Stimulated activated CD4-positive, alpha-beta T cell treated with anti-CD3 and anti-CD28 coated beads, Interleukin-12 subunit alpha, Interleukin-12 subunit beta, amount 100 ng/mL, for 4 hours (primary cell): ENCODE results near the gene CELSR2.
"Not testable (repeated sequence)": the region's sequence is repeated elsewhere in the genome, so short reads cannot be mapped to it uniquely, and the experiment has no call there.

Source experiments
- DNase-seq: peaks from one replicate; pipeline ENCODE4 v3.0.0-alpha.2; 2020

CELSR2 gene, protein sequence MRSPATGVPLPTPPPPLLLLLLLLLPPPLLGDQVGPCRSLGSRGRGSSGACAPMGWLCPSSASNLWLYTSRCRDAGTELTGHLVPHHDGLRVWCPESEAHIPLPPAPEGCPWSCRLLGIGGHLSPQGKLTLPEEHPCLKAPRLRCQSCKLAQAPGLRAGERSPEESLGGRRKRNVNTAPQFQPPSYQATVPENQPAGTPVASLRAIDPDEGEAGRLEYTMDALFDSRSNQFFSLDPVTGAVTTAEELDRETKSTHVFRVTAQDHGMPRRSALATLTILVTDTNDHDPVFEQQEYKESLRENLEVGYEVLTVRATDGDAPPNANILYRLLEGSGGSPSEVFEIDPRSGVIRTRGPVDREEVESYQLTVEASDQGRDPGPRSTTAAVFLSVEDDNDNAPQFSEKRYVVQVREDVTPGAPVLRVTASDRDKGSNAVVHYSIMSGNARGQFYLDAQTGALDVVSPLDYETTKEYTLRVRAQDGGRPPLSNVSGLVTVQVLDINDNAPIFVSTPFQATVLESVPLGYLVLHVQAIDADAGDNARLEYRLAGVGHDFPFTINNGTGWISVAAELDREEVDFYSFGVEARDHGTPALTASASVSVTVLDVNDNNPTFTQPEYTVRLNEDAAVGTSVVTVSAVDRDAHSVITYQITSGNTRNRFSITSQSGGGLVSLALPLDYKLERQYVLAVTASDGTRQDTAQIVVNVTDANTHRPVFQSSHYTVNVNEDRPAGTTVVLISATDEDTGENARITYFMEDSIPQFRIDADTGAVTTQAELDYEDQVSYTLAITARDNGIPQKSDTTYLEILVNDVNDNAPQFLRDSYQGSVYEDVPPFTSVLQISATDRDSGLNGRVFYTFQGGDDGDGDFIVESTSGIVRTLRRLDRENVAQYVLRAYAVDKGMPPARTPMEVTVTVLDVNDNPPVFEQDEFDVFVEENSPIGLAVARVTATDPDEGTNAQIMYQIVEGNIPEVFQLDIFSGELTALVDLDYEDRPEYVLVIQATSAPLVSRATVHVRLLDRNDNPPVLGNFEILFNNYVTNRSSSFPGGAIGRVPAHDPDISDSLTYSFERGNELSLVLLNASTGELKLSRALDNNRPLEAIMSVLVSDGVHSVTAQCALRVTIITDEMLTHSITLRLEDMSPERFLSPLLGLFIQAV (N-terminal part only)

DNA sequence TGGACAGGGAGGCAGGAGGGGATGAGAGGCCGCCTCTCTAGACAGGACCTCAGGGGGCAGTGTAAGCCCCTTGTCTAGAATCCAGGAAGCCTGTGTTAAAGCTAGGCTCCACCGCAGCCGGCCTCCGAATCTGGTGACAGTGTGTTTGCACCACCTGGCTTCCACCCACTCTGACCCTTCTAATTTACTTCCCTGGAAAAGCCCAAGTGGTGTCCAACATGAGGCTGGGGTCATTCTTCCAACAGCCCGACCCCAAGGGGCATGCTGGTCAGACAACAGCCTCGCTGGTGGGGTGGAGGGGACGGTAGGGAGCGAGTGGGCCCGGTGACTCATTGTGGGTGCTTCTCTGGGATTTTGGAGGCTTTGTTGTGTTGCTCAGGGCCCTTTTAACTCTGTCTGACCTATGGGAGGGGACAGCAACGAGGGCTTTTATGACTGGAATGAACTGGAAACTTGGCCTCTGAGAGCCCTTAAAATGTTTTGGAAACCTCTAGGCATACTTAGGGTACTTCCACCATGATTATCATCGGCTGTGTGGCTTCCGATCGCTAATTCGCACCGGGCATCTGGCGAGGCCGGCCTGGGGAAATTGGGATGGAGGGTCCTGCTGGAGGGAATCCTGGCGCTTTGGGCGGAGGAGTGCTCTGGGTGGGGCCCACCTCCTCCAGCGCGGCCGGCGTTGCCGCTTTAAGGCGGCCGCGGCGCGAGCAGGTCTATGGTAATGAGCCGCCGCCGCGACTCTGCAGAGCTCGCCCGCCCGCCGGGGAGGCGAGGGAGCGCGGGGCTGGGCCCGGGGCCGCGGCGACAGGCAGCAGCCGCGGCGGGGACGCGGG, at the start of gene CELSR2:
CELSR2 (plus strand) TSS at position 743 of the 833 bp plus-strand sequence. CDS start 541 bp downstream, outside the sequence.
- DNase-seq: peak; percentile 51

DNA sequence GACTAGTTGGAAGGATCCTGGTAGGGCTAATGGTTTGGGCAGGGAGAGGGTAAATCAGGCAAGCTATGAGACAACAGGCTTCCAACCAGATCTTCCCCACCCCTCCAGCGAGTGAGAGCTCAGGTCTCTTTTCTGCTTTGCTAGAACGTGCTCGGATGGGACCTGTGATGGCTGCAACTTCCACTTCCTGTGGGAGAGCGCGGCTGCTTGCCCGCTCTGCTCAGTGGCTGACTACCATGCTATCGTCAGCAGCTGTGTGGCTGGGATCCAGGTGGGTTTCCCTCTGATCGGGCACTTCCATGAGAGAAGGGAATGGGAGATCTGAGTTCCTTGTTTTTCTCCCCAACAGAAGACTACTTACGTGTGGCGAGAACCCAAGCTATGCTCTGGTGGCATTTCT, 49.6 kb upstream of the CELSR2 start:
- no peak for DNase-seq

DNA sequence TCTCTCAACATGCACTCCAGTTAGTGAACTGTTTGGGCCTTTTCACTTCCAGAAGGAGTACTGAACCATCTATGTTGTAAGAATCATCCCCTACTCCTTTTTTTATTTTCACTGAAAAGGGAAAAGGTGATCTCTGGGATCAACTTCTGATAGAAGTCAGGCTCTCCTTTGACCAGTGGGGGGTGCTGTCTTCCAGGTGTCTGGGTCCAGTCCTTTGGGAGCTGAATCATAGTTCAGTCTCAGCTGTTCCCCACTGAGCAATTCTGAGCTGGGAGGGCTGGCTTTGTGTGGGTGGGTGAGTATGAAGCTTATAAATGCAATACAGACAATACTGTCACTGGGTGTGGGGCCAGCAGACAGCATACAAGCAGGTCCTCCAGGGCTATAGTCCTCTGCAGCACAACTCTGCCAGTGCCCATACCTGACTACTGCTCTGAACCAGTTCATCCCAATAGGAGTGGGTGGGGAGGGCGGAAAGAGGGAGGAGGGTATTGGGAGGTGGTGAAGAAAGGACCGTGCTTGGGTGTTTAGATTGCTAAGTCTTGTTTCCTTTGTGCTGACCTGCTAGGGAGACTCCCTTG, 48.1 kb upstream of the CELSR2 start:
- peak; percentile 57 for DNase-seq

DNA sequence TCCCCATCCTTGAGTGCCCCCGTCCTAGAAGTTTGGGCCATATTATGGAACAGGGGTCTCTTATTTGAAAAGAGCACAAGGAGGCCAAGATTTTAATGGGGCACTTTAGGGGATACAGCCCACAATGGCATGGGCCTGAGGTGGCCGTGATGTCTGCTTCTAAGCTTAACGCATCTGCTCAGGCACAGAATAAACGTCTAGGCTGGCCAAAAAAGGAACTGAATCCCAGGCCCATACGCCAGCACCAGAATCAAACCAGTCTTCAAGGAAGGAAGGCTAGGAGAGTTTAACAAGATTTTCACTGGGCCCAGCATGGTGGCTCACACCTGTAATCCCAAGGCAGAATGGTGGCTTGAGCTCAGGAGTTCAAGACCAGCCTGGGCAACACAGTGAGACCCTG, 44.9 kb upstream of the CELSR2 start:
- DNase-seq: no peak

DNA sequence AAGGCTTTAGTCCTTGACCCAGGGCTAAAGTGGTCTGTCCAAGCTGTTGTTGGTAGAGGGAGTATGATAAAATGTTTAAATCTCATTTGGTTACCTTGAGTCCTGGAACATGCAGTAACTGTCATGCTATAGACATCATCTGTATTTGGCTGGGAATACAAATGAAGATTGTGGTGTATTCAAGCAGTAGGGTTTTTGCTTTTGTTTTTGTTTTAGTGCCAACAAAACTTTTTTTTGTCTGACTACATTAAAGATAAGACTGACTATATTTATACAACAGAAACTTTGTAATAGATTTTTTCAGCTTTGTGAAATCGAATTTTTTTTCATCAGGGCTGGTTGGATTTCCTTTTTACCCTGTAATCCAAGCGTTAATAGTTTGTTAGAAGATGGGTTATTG, 43.0 kb upstream of the CELSR2 start:
- no peak for DNase-seq

DNA sequence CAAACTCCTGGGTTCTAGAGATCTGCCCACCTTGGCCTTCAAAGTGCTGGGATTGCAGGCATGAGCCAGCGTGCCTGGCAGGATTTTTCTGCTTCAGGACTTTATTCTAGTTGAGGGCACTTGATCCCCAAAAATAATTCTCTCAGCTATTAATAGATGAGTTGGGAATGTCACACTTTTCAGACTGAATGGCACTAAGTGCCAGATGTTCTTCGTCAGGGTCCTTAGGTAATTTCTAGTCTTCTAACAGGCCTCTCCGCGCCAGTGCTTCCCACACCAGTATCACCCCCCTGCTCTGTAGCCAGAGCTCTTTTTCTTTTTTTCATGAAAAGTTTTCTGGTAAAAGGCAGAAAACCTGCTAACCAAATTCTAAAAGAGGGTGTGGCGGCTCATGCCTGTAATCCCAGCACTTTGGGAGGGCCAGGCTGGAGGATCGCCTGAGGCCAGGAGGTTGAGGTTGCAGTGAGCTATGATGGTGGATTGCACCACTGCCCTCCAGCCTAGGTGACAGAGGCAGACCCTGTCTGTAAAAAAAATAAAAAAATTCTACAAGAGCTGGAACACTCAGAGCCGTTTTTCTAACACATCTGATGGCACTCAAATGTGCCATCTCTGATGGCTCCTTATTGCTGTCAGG, 41.8 kb upstream of the CELSR2 start:
- DNase-seq: no peak

DNA sequence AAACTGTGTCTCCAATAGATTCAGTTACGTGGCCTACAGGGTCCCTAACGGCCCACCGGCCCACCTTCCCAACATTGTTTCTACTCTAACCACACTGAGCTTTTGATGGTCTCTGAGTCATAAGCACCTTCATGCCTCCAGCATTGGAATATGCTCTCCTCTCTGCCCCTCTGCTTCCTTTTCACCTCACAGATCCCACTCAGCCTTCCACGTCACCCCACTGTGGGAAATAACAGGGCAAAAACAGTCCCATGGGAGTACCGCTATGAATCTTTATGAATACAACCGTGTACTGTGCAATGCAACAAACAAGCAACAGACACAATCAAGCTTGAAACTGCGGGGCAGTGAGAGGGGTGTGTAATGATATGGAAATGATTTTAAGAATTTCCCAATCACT, 40.9 kb upstream of the CELSR2 start:
- no peak for DNase-seq

DNA sequence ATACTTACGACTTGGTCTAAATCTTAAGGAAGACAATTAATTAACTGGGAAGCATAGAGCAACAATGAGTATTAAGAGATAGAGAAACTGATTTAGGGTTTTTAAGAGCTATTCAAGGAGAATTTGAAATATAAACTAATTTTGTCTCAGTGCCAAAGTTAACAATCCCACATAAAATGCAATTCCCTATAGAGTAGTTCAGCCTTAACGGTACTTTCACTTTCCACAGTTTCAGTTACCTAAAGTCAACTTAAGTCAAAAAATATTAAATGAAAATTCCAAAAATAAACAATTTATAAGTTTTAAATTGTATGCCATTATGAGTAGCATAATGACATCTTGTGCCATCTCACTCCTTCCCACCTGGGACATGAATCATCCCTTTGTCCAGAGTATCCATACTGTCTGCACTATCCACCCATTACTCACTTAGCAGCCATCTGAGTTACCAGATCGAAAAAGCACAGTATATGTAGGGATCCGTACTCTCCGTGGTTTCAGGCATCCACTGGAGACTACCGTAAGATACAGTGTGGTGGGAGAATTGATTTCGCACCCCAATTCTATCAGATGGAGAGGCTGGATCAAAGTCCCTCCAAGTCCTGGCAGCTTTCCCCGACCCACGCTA, 40.4 kb upstream of the CELSR2 start:
- DNase-seq: no peak

DNA sequence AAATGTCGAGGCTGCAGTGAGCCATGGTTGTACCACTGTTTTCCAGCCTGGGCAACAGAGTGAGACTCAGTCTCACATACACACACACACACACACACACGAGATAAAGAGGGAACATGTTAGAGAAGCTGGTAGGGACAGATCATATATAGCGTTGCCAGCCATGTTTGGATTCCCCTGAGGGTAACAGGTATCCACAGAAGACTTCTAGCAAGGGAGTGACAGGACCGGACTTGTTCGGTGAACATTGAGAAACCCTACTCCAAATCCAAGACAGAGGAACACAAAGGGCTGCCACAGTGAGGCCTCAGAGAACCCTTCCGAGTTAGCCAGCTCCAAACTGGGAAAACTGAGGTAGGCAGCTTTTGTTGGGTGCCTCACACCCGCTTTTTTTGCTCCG, 39.3 kb upstream of the CELSR2 start:
- no peak for DNase-seq

DNA sequence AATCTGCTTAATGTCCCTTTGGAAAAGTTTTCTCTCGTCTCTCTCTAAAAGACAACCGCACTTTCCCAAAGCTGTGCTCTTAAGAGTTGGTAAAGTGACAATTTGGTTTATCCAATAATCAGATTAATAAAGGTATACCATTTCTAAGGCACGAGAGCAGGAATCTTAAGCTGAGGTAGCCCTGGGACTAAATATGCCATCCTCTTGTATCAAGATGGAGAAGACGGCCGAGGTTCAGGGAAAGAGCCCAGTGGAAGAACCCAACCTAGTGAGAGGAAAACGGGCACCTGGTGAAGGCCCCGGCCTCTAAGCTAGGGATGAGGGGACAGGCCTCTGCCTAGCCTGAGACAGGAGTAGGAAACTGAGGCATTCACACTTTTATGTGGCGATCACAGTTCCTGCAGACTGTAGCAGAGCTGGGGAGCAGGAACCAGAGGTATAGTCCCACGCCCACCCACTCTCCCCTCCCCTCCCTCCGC, 36.0 kb upstream of the CELSR2 start:
- no peak for DNase-seq

DNA sequence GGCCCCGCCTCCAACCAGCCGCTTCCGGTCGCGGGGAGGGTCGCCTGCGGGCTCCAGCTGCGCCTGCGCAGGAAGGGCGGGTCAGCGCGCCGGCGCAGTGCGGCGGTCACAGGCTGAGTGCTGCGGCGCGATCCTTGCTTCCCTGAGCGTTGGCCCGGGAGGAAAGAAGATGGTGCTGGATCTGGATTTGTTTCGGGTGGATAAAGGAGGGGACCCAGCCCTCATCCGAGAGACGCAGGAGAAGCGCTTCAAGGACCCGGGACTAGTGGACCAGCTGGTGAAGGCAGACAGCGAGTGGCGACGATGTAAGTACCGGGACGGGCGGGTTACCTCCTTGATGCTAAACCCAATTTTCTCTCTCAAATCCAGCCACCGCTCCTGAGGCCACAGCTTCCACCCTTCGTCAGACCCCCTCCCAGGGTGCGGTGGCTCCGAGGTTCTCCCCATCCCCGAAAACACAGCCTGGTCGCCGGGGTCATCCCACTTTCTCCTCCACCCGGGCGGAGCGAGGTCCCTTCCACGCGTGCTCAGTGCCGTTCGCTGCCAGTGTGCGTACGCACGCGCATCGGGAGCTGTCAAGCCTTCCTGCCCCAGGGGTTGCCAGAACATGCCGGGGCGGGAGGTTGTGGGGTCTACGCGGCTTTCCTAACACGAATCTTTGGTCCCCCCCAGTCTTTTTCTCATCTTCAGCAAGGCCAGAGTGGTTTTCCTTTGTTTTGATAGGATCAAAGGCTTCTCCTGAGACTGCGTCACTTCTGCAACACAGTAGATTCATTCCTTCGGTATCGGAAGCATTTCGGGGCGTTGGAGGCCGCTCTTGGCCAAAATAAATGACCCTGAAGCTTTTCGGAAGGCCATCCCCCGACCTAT, 35.3 kb upstream of the CELSR2 start, which contains the start of gene SARS1:
SARS1 (plus strand) TSS at position 95 of the 870 bp plus-strand sequence; CDS start at position 170, 75 bp downstream.
- peak; percentile 88 for DNase-seq

DNA sequence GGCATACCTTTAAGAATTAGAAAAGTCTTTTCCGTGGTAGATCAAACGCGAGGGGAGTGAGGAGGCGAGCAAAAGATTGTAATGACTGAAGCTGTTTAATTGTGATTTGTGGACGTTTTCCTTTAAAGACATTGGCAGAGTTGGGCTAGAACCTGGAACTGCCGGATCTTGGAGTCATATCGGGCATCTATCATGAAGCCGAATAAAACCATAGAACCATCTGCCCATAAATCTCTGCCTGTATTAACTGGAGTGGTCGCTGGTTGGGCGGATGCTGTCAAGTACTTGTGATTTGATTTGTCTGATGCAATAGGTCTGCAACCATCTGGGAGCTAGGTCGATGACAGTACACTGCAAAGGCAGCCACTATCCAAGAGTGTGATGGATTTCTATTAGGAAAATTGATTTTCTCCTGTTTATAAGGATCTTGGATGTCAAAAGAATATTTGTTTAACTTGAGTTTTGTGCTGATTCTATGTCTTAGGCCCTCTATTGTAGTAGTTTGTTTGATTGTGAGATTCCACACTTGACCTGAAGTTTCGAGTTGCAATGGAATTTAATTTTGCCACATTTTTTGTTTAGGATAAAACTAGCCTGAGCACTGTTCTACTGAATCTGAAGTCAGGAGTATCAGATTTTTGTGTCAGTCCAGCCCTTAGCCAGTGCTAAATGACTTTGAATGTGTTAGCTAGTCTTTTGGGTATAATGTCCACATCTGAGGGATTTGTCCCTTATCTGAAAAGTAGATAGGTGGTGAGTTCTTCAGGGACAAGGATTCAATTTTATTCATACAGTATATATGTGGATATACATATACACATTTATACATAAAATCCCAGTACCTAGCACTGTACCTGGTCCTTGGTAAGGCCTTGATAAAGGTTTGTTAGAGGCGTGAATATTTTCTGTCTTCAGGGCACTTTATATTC, 34.4 kb upstream of the CELSR2 start:
- peak; percentile 26 for DNase-seq

DNA sequence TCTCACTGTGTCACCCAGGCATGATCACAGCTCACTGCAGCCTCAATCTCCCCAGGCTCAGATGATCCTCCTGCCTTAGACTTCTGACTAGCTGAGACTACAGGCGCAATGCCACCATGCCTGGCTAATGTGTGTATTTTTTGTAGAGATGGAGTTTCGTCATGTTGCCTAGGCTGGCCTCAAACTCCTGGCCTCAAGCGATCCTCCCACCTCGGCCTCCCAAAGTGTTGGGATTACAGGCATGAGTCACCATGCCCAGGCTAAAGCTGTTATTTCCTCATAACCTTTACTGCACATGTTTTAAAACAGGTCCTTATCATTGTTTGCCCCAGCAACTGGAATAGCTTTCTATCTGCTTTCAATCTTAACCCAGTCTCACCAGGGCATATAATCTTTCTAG, 32.7 kb upstream of the CELSR2 start:
- DNase-seq: no peak

DNA sequence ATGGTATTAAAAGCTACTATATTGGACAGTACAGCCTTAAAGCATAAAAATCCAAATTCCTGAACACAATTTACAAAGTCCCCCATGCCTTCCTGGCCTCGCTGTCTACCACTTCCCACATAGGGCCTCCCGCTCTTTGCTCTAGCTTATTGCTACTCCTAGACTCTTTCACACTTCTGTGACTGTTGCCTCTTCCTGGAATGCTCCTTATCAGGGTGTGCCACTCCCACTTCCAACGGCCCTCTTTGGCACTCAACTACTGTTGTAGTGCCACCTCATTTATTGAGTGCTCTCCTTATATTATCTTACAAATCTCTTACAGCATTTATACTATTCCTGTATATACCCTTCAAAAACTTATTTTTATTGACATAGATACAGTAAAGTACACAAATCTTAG, 30.8 kb upstream of the CELSR2 start:
- no peak for DNase-seq

DNA sequence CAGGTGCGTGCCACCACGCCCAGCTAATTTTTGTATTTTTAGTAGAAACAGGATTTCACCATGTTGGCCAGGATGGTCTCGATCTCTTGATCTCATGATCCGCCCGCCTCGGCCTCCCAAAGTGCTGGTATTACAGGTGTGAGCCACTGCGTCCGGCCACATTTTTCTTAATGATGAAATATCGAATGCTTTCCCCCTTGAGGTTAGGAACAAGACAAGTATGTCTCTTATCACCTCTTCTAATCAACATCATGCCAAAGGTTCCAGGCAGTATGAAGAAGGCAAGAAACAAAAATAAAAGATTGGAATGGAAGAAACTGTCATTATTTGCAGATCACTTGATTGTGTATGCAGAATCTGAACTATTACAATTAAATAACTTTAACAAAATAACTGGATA, 28.1 kb upstream of the CELSR2 start:
- not testable (repeated sequence) for DNase-seq

DNA sequence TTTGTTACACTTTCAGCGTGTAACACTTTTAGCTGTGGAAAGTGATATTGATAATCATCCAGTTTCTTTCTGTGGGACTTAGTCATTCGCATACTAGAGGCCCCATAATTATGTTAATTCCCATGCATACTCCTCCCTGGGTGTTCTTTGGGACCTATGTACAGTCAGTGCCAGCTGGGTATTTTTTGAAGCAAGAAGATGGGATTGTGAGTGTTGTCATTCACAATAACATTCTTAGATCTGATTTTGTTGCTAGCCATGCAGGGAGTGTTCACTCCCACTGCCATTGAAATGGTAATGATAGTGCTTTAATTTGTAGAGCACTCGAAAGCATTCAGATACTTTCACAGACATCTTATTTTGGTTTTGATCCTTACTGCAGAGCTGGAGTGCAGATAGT, 24.0 kb upstream of the CELSR2 start:
- DNase-seq: no peak

DNA sequence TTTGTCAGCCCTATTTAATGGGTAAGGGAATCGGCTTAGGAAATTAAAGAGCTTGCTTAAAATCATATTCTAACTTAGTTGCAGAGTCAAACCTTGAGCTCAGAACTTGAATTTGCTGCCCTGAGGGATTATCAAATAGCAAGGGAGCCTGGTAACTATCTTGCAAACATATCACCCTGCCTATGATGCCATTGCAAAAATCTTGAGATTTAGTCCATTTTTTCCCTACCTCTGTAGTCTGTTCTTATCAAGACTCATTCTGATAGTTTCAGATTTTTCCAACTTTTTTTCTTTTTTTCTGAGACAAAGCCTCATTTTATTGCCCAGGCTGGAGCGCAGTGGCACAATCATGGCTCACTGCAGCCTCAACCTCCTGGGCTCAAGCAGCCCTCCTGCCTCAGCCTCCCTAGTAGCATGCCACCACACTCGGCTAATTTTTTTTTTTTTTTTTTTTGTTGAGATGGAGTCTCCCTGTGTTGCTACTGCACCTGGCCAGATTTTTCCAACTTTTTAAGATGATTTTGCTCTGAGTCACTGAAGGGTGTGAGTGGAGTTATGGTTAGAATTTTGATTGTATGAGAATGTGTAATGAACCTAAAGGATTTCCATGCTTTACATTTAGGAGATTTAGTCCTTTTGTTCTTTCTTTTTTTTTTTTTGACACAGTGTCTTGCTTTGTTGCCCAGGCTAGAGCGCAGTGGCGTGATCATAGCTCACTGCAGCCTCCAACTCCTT, 23.5 kb upstream of the CELSR2 start:
- DNase-seq: no peak

DNA sequence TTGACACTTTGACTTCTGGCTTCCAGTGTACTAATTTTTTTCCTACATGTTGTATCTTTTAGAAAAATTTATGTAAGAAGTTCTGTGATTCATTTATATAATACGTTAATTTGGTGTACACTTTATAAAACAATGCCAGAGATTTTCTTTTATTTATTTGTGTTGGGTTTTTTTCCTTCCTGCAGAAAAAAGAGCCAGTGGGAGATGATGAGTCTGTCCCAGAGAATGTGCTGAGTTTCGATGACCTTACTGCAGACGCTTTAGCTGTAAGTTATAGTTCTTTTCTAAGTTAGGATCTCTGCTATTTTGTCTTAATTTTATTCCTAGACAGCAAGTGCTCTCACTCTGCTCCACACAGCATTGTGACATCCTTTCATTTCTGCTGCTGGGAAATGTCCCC, 21.2 kb upstream of the CELSR2 start:
- DNase-seq: no peak
